ENCODE data around the gene DNAAF8. TPM values are rescaled to one million over a fixed set of nuclear protein-coding genes. Genes with fewer than 3 reads are reported as not detected.

DNAAF8 gene
- total RNA-seq, 1 donor from 2014 or later: not detected

DNA sequence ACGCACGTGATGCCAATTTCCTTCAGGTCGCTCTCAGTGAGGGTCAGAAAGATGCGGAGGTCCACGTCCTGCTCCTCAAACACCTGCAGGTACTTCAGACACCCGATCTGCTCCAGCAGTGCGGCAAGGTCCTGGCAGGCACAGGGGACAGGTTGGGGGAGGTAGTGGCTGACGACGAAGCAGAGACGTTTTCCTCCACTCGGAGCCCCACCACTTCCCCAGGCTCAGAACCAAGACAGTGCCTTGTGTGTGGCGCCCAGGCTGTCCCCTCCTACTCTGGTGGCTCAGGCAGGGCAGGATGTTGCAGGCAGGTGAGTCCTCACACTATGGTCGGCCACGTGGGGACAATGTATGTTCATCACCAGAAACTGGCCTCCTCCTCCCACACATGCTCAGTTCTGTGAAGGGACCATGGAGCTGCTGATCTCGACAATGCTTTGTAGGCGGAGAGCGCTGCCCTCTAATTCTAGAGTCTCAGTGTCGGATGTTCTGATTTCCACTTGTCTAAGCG, 35.2 kb upstream of the DNAAF8 start:
- peaks cover 8% of the 10 kb centered on the region for H3K36me3 Mint-ChIP-seq
- no peaks in the 10 kb centered on the region for H3K36me3 ChIP-seq
- no peaks in the 10 kb centered on the region for H3K27me3 ChIP-seq
- H3K79me2 ChIP-seq (ENCODE audit: low read depth): peaks cover 10% of the 10 kb centered on the region
- no peak for DNase-seq (ENCODE audit: low spot score)
- no peak overlapping the region for H3K4me3 ChIP-seq
- H3K4me1 Mint-ChIP-seq: no peaks in the 10 kb centered on the region
- no peaks in the 10 kb centered on the region for H3K4me1 ChIP-seq
- TF ChIP-seq EZH2 (IDR thresholded peaks at IDR 0.05): no peak
- TF ChIP-seq EZH2phosphoT487 (IDR thresholded peaks at IDR 0.05): no peak
- TF ChIP-seq, protein P1, sequence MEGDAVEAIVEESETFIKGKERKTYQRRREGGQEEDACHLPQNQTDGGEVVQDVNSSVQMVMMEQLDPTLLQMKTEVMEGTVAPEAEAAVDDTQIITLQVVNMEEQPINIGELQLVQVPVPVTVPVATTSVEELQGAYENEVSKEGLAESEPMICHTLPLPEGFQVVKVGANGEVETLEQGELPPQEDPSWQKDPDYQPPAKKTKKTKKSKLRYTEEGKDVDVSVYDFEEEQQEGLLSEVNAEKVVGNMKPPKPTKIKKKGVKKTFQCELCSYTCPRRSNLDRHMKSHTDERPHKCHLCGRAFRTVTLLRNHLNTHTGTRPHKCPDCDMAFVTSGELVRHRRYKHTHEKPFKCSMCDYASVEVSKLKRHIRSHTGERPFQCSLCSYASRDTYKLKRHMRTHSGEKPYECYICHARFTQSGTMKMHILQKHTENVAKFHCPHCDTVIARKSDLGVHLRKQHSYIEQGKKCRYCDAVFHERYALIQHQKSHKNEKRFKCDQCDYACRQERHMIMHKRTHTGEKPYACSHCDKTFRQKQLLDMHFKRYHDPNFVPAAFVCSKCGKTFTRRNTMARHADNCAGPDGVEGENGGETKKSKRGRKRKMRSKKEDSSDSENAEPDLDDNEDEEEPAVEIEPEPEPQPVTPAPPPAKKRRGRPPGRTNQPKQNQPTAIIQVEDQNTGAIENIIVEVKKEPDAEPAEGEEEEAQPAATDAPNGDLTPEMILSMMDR (IDR thresholded peaks at IDR 0.05): no peak
- H3K27ac ChIP-seq: no peak overlapping the region
- H3K27me3 Mint-ChIP-seq (ENCODE audit: insufficient read depth, low read depth): peaks cover 5% of the 10 kb centered on the region
- H3K4me3 Mint-ChIP-seq: no peak overlapping the region
- no peaks in the 10 kb centered on the region for H3K9me3 ChIP-seq (ENCODE audit: low read depth)
- peaks cover 15% of the 10 kb centered on the region for H4K20me1 ChIP-seq (ENCODE audit: low read depth)
- H3F3A ChIP-seq (ENCODE audit: low read depth): peaks cover 9% of the 10 kb centered on the region
- H3K4me2 ChIP-seq: no peak overlapping the region
- H3K27ac Mint-ChIP-seq: no peak overlapping the region
- no peak overlapping the region for H2AFZ ChIP-seq (replicated peaks)
- no peak overlapping the region for H3K9ac ChIP-seq
- H3K9me3 Mint-ChIP-seq: no peaks in the 10 kb centered on the region

DNA sequence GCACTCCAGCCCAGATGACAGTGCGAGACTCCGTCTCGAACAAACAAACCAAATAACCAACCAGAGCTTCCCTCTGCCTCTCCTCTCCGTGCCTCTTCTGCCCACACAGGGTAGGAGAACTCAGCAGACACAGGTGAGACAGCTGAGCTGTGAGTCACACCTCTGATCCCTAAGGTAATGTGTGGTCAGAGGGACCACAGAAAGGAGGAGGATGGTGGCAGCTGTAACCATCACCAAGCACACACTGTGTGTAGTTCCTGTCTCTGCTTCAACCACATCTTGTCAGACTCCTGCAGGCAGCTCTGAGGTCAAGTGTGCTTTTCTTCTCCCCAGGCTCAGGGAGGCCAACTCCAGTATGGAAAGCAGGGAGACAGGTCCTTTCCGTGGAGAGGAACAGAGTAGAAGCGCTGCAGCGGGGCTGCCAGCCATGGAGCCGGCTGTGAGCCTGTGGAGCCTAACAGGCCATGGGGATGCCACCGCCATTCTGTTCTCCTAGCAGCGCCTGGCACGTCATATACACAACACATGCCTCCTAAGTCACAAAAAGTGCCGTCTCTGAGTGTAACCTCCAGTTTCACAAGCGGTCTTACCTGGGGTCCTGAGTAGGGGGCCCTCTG, 33.8 kb upstream of the DNAAF8 start:
- H3F3A ChIP-seq (ENCODE audit: low read depth): peaks cover 1% of the 10 kb centered on the region
- no peaks in the 10 kb centered on the region for H3K27me3 ChIP-seq
- no peak overlapping the region for H3K4me3 ChIP-seq
- H3K9ac ChIP-seq: no peak overlapping the region
- no peaks in the 10 kb centered on the region for H3K9me3 ChIP-seq (ENCODE audit: low read depth)
- no peaks in the 10 kb centered on the region for H3K4me1 ChIP-seq
- H2AFZ ChIP-seq (replicated peaks): no peak overlapping the region
- no peaks in the 10 kb centered on the region for H3K79me2 ChIP-seq (ENCODE audit: low read depth)
- Mint-ChIP-seq H3K27ac (no peak overlapping the region), H3K9me3 (no peaks in the 10 kb centered on the region), H3K4me3 (no peak overlapping the region), H3K4me1 (no peaks in the 10 kb centered on the region), H3K27me3 (ENCODE audit: insufficient read depth, low read depth) (no peaks in the 10 kb centered on the region), H3K36me3 (peaks cover 11% of the 10 kb centered on the region)
- no peak overlapping the region for H3K27ac ChIP-seq
- TF ChIP-seq, protein P1 (IDR thresholded peaks at IDR 0.05): no peak
- TF ChIP-seq EZH2 (IDR thresholded peaks at IDR 0.05): no peak
- TF ChIP-seq EZH2phosphoT487 (IDR thresholded peaks at IDR 0.05): no peak
- H4K20me1 ChIP-seq (ENCODE audit: low read depth): peaks cover under 1% of the 10 kb centered on the region
- no peak for DNase-seq (ENCODE audit: low spot score)
- no peaks in the 10 kb centered on the region for H3K36me3 ChIP-seq
- H3K4me2 ChIP-seq: no peak overlapping the region

DNA sequence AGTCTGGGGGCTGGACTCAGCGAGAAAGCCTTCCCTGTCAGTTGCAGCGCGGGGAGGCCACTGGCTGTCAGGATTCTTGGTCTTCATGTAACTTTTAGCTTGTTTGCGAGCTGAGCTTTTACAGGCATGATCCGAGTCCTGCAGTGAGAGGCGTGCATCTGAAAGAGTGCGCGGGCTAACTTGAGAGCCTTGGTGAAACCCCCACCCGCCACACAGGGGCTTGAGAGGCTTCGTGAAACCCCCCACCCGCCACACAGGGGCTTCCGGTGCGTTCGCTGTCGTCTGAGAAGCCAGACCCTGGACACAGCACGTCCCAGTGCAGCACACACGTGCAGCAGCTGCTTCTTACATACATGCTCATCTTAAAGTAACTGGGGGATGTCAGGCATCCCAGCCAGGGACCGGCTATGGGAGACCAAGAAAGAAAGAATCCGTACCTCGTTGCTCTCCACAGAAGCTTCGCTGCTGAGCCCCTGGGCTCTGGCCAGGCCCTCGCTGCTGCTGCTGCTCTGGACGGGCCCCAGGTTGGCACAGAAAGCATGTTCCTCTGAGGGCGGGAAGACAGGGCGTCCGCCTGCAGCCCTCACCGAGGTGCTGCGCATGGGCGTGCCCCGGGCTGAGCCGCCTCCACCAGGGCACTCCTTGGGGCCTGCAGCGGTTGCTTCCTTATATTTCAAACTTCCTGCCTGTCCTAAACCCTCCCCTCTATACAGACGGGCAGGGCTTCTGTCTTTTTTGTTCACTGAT, 33.2 kb upstream of the DNAAF8 start:
- no peak overlapping the region for H3K27ac ChIP-seq
- Mint-ChIP-seq H3K4me1 (no peaks in the 10 kb centered on the region), H3K27me3 (ENCODE audit: insufficient read depth, low read depth) (no peaks in the 10 kb centered on the region), H3K27ac (no peak overlapping the region), H3K4me3 (no peak overlapping the region), H3K9me3 (no peaks in the 10 kb centered on the region), H3K36me3 (peaks cover 11% of the 10 kb centered on the region)
- H3K27me3 ChIP-seq: no peaks in the 10 kb centered on the region
- no peak overlapping the region for H2AFZ ChIP-seq (replicated peaks)
- TF ChIP-seq EZH2phosphoT487 (IDR thresholded peaks at IDR 0.05) (no peak), EZH2 (IDR thresholded peaks at IDR 0.05) (no peak)
- TF ChIP-seq, protein P1 (IDR thresholded peaks at IDR 0.05): no peak
- no peak for DNase-seq (ENCODE audit: low spot score)
- H3K4me1 ChIP-seq: no peaks in the 10 kb centered on the region
- H3K36me3 ChIP-seq: no peaks in the 10 kb centered on the region
- H3K4me3 ChIP-seq: no peak overlapping the region
- H3K4me2 ChIP-seq: no peak overlapping the region
- H3K9me3 ChIP-seq (ENCODE audit: low read depth): no peaks in the 10 kb centered on the region
- H3K79me2 ChIP-seq (ENCODE audit: low read depth): no peaks in the 10 kb centered on the region
- H3F3A ChIP-seq (ENCODE audit: low read depth): no peaks in the 10 kb centered on the region
- no peak overlapping the region for H3K9ac ChIP-seq
- H4K20me1 ChIP-seq (ENCODE audit: low read depth): no peaks in the 10 kb centered on the region

All from neural progenitor cell (in vitro differentiated cells).